Transverse colon (tissue), 4 donors: ENCODE data around the gene TCF7L2.

Experiments
- POLR2A ChIP-seq: fragments of 450-650 bp; IDR thresholded peaks from one replicate; pipeline ENCODE4 v1.6.1; 2016; ENCODE audit warnings: antibody characterized with exemption, mild to moderate bottlenecking, moderate library complexity
- POLR2AphosphoS5 ChIP-seq, 3 donors: sonication (generic); formaldehyde crosslinking; IDR thresholded peaks; one replicate each; pipeline ENCODE4 v1.6.1; 2016; ENCODE audit warnings: antibody characterized with exemption in 3 of 3
- TF ChIP-seq, protein P1 (sequence below), 5 experiments: fragments of 200-600 bp in 3 of 5; fragments of 450-650 bp in 2 of 5; sonication (generic) in 3 of 5; IDR thresholded peaks; 1 replicate in 2 of 5; 2 replicates in 3 of 5; pipeline ENCODE4 v1.5.1; 2016 to 2017; ENCODE audit warnings: antibody characterized with exemption in 5 of 5, inconsistent platforms in 3 of 5, mild to moderate bottlenecking in 2 of 5, moderate library complexity in 1 of 5

DNA sequence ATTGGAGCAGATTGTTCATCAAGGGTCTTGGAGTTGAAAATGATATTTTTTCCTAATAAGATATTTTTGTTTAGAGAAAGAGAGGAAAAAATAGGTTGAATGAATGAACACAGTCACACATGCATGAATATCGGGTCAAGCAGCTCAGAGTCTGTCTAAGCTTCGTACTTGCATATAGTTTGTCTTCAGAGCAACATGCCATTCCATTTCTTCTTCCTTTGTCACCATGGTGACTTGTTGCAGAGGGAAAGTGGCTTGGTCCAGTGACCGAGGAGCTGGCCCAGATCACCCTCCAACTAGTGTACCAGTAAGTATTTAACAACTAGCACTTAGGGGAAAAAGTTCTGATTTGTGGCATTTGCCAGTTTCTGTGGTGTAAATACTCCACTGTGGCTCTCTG lies 232.1 kb downstream of the TCF7L2 start:
- TF ChIP-seq, protein P1, sequence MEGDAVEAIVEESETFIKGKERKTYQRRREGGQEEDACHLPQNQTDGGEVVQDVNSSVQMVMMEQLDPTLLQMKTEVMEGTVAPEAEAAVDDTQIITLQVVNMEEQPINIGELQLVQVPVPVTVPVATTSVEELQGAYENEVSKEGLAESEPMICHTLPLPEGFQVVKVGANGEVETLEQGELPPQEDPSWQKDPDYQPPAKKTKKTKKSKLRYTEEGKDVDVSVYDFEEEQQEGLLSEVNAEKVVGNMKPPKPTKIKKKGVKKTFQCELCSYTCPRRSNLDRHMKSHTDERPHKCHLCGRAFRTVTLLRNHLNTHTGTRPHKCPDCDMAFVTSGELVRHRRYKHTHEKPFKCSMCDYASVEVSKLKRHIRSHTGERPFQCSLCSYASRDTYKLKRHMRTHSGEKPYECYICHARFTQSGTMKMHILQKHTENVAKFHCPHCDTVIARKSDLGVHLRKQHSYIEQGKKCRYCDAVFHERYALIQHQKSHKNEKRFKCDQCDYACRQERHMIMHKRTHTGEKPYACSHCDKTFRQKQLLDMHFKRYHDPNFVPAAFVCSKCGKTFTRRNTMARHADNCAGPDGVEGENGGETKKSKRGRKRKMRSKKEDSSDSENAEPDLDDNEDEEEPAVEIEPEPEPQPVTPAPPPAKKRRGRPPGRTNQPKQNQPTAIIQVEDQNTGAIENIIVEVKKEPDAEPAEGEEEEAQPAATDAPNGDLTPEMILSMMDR (IDR thresholded peaks at IDR 0.05): no peak
- no peak for TF ChIP-seq POLR2AphosphoS5 (IDR thresholded peaks at IDR 0.05)
- no peak for TF ChIP-seq POLR2A
